Limb (tissue), 2 donors: ENCODE measurements around the gene LINGO3.
A peak's percentile ranks its signal among the peaks of the same experiment; 100 is the strongest.

Experiments
- DNase-seq, 2 donors: peaks; one replicate each; pipeline ENCODE4 v3.0.0-alpha.2; 2016; ENCODE audit errors: extremely low spot score in 2 of 2

Gene LINGO3

DNA sequence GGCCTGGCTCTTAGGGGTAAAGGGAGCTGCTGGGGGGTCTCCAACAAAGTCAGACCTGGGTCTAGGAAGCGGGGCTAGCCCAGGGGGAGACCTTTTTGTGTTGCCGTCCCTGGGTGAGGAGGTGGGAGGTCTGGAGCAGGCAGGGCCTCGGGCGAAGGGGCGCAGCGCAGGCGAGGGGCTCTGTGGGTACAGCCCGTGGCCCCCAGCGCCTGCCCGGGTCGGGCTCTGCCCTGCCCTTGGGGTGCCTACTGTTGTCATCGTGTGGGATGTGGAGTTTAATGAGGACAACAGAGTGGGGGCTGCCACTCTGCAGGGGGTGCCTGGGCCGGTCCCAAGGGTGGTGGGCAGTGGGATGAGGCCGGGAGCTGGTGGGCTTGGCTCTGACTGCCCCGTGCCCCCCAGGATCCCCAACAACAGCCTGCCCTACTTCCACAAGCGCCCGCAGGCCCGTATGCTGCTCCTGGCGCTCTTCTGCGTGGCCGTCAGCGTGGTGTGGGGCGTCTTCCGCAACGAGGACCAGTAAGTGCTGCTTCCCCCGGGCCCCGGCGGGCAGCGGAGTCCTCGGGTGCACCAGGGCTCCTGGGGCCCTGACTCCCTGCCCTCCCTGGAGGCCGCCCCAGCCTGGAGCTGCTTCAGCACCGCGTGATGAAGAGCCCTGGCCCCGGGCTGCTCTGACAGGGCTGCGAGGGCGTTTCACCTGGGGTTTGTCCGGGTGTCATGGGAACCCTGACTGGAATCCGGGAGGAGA lies 32.7 kb upstream of the LINGO3 start:
- no peak for DNase-seq

DNA sequence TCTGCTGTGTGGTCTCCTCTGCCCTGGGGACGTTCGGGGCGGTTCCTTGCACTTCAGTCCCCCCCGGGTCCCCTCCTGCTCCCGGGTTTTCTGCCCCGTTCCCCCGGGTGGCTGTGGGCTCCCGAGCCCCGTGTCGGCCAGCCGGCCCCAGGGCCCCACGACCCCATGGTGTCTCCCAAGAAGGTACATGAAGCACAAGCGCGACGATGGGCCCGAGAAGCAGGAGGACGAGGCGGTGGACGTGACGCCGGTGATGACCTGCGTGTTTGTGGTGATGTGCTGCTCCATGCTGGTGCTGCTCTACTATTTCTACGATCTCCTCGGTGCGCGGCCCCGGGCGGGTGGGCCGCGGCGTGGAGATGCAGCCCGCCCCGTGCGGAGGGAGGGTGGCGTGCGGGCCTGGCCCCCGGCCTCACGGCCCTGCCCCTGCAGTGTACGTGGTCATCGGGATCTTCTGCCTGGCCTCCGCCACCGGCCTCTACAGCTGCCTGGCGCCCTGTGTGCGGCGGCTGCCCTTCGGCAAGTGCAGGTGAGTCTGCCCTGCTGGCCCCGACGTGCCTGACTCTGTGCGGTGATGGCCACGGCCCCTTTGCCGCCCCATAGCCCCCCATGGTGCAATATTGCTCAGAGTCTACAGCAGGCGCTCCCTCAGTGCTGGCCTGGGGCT lies 31.8 kb upstream of the LINGO3 start:
- DNase-seq = no peak

DNA sequence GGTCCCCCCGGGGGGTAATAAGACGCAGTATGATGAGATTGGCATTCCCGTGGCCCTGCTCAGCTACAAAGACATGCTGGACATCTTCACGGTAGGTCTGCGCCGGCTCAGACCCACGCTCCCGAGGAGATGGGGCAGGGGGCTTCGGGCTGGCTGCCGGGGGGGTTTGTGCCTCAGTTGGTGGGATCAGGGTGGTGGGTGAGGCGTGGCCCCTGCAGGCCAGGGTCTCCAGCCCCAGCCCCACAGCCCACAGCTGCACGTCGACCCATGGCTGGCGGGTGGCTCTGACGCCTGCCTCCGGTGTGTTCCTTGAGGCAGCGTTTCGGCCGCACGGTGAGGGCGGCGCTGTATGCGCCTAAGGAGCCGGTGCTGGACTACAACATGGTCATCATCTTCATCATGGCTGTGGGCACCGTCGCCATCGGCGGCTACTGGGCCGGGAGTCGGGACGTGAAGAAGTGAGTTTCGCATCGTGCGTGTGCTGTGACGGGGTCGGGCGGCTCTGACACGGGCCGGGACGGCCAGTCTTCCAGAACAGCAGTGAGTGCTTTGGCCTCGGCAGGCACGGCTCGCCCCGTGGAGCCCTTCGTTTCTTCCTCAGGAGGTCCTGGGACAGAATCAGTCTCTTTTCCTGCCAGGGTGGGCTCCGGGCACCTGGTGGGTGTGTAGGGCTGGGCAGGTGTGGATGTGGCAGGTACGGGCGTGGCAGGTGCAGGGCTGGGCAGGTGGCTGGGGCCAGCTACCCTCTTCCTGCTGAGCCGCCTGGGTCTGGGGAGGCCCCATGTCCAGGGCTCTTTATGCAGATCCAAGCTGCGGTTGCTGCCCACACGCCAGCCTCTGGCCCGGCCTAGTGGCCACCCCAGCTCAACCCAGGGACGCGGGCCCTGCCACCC lies 31.0 kb upstream of the LINGO3 start:
- no peak for DNase-seq

DNA sequence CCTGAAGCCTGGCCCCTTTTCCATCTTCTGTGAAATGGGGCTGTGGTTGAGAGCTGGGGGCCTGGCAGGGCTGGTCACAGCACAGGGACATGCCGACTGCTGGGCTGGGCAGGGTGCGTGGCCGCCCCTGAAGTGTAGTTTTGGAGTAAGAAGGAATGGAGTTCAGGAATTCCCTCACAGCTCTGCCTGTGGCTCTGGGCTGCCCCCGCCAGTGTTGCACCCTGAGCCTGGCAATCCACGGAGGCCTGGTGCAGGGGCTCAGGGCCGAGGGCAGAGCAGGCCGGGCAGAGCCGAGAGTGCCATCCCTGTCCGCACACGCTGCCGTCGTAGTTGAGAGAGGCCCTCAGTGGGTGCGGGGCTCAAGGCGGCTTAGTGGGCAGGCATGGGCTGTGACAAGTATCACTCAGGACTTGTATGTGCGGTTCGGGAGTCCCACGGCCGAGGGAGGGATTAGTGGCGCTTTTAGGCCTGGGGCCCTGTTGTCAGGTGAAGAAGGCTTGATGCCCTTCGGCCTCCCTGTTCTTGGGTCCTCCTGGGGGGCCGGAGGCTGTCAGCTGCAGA lies 30.2 kb upstream of the LINGO3 start:
- DNase-seq = no peak

DNA sequence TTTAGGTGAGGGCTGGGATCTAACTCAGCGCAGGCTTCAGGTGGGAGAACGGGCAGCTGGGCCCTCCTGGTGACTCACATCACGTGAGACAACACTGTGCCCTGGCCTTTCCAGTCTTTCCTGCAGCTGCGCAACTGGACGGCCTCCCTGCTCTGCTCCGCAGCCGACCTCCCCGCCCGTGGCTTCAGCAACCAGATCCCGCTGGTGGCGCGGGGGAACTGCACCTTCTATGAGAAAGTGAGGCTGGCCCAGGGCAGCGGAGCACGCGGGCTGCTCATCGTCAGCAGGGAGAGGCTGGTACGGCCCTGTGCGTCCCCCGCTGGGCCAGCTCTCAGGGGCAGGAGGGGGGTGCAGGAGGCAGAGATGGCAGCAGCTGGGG lies 29.4 kb upstream of the LINGO3 start:
- peak; percentile 59 to 76 for DNase-seq

DNA sequence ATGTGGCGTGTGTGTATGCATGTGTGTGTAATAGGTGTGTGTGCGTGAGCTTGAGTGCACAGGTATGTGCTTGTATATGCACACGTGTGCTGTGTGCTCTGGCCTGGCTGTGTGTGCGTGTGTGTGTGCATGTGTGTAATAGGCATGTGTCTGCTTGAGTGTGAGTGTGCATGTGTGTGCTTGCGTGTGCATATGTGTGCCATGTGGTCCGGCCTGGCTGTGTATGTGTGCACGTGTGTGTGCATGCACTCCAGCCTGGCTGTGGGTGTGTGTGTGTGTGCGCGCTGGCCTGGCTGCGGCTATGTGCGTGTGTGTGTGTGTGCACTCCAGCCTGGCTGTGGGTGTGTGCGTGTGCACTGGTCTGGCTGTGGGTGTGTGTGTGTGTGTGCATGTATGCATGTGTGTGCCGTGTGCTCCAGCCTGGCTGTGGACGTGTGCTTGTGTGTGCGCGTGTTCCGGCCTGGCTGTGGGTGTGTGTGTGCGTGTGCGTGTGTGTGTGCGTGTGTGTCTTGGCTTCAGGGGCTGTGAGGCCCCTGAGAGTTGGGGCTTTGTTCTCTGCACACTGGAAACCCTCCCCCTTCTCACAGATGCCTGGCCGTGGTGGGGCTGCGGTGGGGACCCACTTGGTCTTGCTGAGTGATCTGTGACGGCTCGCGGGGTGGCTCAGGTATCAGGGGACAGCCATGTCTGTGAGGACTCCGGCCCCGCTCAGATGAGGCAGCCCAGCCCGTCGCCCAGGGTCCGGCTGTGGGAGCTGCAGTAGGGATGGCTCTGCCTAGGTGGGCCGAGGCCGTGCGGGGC lies 28.8 kb upstream of the LINGO3 start:
- DNase-seq = peak in 1 of 2 donors; percentile 47

DNA sequence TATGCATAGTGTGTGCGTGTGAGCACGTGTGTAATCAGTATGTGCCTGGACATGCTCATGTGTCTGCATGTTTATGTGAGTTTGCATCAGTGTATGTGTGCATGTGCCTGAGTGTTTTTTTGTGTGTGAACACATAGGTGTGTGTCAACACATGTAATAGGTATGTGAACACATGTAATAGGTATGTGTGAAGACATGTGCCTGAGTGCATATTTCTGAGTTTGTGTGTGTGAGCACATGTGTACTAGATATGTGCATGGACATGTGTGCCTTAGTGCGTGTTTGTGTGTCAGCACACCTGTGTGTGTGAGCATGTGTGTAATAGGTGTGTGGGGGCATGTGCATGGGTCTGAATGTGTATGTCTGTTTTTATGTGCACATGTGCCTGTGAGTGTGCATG lies 27.9 kb upstream of the LINGO3 start:
- DNase-seq = no peak

DNA sequence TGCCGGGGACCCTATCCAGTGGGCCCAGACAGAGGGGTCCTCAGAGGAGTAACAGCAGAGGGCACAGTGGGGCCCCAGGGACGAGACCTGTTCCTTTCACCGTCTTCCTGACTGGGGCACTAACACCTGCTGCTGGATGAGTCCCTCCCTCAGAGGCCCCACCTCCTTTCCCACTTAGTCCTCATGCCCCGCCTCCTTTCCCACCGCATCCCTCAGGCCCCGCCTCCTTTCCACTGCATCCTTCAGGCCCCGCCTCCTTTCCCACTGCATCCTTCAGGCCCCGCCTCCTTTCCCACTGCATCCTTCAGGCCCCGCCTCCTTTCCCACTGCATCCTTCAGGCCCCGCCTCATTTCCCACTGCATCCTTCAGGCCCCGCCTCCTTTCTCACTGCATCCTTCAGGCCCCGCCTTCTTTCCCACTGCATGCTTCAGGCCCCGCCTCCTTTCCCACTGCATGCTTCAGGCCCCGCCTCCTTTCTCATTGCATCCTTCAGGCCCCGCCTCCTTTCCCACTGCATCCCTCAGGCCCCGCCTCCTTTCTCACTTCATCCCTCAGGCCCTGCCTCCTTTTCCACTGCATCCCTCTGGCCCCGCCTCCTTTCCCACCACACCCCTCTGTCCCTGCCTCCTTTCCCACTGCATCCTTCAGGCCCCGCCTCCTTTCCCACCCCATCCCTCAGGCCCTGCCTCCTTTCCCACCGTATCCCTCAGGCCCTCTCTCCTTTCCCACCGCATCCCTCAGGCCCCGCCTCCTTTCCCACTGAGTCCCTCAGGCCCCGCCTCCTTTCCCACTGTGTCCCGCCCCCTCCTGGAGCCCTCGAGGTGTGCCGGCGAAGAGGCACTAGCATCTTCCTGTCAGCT lies 27.3 kb upstream of the LINGO3 start:
- DNase-seq = no peak

DNA sequence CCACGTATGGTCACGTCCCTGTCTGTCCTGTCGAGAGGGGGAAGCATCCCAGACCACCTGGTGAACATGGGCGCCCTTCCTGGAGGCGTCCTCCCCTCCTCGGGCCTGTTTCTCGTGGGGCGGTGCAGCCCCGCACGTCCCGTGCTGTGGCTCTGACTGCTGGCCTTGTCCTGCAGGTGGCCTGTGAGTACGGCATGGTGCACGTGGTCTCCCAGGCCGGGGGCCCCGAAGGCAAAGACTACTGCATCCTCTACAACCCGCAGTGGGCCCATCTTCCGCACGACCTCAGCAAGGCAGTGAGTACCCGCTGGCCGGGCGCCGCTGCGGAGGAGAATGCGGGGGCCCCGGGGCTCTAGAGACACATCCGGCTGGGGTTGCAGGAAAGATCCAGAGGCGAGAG lies 26.5 kb upstream of the LINGO3 start:
- no peak for DNase-seq

DNA sequence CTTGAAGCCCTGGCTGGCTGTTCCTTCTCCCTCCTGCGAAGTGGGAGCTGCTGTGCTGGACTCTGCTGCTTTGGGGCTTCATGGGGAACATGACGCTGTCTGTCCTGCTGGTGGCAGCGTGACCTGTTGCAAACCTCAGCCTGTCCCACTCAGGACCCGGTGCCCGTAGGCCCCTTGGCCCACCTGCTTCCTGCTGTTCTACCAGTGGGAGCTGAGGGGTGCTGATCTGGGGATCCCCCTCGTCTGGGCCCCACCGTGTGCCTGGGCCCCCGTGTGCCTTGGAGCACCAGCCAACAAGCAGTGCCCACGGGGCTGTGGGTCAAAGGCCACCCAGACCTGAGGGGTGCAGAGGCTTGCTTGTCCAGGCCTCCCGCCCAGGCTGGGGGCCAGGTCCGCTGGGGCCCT lies 25.9 kb upstream of the LINGO3 start:
- no peak for DNase-seq

DNA sequence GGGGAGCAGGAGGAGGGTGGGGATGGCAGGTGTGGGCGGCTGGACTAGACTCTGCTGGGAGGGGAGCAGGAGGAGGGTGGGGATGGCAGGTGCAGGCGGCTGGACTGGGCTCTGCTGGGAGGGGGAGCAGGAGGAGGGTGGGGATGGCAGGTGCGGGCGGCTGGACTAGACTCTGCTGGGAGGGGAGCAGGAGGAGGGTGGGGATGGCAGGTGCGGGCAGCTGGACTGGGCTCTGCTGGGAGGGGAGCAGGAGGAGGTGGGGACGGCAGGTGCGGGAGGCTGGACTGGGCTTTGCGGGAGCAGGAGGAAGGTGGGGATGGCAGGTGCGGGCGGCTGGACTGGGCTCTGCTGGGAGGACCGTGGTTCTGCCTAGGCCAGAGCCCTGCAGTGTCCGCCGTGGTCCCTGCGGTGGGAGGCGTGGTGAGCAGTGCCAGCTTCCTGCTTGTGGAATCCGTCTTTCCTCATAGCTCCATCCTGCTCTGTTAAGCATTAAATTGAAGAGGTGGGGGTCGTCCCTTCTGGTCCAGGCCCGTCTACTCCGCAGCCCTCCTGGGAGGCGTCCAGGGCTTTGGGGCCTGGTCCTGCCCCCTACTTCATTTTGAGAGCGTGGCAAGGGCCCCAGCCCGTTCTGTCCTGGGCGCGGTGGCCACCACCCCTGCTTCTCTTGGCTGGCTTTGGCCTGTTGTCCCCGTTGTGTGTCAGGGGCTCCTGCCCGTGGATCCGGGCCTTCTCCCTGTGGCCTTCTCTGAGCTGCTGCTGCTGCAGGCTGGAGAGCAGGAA lies 25.3 kb upstream of the LINGO3 start:
- DNase-seq = peak in 1 of 2 donors; percentile 66

DNA sequence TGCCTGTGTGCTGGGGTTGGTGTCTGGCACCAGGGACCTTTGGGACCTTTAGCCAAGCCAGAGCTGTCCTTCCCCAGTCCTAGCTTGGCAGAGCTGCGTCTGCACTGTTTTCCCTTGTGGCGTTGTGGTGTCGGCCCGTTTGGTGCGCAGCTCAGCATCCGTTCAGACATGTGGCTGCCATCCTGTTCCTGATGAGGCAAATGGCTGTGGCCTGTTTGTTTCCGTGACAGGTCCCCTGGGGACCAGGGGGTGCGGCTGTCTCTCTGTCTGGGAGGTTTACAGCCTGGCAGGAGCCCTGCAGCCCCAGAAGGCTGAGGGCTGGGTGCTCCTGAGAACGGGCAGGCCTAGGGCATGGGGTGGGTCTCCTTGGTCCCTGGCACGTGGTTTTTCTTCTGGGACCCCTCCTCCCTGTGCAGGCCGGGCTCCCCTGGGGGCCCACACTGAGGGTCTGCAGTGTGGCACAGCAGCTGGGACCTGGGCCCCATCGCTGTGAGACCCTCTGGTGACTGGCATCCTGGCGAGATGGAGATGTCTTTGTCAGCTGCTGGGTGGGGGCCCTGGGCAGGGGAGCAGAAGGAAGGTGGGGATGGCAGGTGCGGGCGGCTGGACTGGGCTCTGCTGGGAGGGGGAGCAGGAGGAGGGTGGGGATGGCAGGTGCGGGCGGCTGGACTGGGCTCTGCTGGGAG lies 24.5 kb upstream of the LINGO3 start:
- peak in 1 of 2 donors; percentile 55 for DNase-seq

DNA sequence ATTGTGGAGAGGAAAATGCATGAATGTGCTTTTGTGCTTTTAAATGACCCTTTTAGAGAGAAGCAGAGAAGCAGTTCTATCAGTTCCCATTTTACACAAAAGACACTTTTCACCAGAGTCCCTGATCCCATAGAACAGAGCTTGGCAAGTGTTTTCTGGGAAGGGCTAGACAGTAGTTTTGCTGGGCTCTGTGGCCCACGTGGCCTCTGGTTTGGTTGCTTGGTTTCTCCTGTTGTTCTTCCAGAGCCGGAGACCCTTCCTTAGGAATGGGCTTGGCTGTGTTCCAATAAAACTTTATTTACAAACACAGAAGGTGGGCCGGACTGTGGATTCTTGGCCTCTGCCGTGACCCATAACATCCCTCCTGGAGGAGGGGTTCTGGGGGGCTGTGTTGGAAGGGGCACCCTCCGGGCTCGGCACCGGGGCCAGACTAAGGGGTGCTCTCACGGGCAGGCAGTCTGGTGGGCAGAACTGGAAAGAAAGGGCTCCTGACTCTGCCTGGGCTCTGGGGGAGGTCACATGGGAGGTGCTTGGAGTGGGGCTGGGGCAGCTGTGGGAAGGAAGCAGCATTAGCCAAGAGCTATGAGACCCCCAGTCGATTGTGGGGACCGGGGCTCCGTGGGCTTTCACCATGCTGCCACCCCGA lies 23.8 kb upstream of the LINGO3 start:
- DNase-seq = no peak

DNA sequence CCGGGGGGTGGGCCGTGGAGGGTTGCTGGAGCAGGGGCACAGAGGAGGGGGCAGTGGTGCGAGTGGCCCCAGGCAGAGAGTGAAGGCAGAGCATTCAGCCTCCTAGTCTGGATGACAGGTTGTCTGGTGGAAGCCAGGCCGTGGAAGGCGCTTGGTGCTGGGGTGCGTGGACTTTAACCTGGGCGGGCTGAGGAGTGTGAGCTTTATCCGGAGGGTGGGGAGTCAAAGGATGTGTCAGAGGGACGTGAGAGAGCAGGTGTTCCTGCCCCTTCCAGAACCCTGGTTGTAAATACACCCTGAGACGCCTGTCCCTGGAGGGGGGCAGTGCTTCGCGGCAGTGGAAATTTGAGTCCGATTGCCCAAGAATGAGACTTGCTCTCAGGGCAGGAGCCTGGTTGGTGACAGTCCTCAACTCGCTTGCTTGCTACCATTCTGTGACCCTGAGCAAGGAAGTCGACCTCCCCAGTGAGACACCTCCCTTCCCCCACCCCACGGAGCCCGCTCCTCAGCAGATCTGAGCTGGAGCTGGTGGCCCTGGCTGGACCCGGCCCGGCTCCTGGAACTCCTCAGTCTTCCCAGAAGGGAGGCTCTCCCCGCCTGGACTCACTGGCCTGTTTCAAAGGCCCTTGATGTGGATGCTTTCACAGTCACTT lies 22.8 kb upstream of the LINGO3 start:
- no peak for DNase-seq

DNA sequence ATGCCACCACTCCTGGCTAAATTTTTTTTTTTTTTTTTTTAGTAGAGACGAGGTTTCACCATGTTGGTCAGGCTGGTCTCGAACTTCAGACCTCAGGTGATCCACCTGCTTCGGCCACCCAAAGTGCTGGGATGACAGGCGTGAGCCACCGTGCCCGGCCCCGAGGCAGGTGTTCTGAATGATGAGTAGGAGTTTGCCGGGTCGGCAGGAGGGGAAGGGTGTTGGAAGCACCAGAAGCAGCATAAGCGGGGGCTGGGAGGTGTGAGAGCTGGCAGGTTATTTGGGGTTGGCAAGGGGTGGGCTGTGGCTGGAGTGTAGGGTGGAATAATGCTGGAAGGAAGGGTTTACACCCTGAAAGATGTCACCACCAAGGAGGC lies 22.3 kb upstream of the LINGO3 start:
- DNase-seq = no peak

DNA sequence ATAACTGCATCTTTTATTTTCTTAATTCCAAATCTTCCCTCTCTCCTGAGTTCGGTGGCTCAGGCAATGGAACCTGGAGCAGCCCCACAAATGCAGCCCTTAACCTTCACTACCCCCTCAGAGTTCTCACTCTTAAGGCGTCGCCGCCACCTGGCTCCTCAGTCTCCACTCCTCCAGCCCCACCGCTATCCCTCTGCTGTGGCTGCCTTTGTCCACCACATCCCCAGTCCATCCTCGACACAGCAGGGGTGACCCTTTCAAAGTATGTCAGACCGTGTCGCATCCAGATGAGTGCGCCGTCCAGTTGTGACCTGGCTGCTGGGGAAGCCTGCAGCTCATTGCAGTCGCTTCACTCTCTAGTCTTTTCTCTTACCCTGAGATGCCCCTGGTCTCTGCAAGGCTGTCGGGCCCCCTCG lies 21.6 kb upstream of the LINGO3 start:
- no peak for DNase-seq

DNA sequence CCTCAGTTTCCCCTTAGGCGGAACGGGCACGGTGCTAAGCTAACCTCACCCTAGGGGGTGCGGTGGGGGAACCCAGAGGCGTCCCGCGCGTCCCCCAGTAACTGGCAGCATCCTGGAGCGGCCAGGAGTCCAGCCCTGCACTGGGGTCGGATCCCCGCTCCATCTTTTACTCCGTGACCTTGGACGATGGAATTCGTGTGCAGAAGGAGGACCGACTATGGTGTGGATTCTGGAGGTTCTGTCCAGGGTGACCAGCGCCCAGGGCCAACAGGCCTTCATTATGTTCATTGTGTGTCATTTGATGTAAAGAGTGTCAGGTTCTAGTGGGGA lies 21.2 kb upstream of the LINGO3 start:
- DNase-seq = no peak
